ENCODE results near the gene ADRA2C. TPM values are rescaled to one million over a fixed set of nuclear protein-coding genes. Genes with fewer than 3 reads are reported as not detected.

Gene ADRA2C
- total and polyA plus RNA-seq, 2 of the 13 experiments (the other 11 are each of a cell fraction or from before 2014, with no cell fraction given), result 15.4 to 69.7 TPM

DNA sequence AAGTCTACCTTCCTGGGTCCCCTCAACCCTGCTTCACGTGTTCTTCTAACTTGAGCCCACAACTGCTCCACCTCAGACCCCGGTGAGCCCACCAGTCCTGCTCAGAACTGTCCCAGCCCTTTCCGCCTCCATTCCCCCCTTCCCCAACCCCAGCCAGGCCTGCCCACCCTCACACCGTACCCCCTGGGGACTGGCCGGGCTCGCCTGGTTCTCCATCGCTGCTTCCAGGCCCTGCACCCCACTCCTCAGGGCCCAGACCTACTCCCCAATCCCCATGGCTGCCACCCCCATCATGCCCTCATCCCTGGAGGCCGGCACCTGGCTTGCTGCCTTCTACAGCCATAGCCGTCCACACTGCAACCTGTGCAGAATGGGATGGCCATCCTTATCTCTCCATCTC, 23.4 kb downstream of the ADRA2C start (continued):
- no peak for TF ChIP-seq ZNF615 (CRISPR knock-in tag; IDR thresholded peaks at IDR 0.05; ENCODE audit: borderline replicate concordance)
- no peak for TF ChIP-seq CEBPB (IDR thresholded peaks at IDR 0.05; ENCODE audit: borderline replicate concordance, low read depth, low read length)
- no peak for TF ChIP-seq ZNF230 (CRISPR knock-in tag; IDR thresholded peaks at IDR 0.05)

DNA sequence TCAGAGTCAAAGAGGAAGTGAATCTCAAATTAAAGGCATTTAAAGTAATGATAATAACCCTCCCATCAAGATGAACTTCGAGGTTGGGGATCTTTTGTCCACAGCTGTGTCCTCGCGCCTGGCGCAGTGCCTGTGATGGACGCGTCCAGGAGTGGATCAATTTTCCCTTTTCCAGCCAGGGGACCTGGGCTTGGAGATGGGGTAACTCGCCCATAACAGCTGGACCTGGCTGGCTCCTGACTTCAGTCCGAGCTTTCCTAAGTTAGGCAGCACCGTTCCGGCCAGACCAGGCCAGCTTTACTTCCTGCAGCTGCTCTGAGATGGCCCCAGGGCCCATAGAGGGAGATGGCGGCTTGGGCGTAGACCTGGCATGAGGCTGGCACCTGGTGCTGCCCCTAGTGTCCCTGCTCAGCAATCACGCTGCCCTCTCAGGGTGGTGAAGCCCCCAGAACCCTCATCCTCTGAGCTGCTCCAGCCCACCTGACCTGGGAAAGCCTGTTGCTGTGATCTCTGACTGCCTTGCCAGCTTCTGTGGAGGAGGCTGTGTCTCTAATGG, 23.9 kb downstream of the ADRA2C start:
- no peak overlapping the region for H3K27ac ChIP-seq (ENCODE audit: extremely low read length, insufficient read depth, low read length)

More for the DNA sequence above, 23.9 kb downstream of the ADRA2C start:
- DNase-seq (ENCODE audit: low spot score) (no peak), FAIRE-seq (no peak), ATAC-seq (no peak)
- Histone ChIP-seq H3K9ac (ENCODE audit: insufficient read depth, low read depth, low read length) (no peak overlapping the region), H3K36me3 (replicated peaks in 1 of 2; ENCODE audit: control insufficient read depth in 1 of 2, insufficient read depth in 2 of 2, low read length in 2 of 2) (no peaks in the 10 kb centered on the region), H3K79me2 (ENCODE audit: insufficient read depth, low read length) (no peaks in the 10 kb centered on the region), H3K4me1 (ENCODE audit: insufficient read depth, low read length) (peaks cover 47% of the 10 kb centered on the region), H2AFZ (ENCODE audit: low read length) (no peak overlapping the region), H4K20me1 (ENCODE audit: insufficient read depth, low read length) (no peaks in the 10 kb centered on the region), H3K4me2 (ENCODE audit: low read depth, low read length) (no peak overlapping the region), H3K4me3 (replicated peaks in 1 of 3; ENCODE audit: insufficient read depth in 1 of 3, low read depth in 2 of 3, low read length in 3 of 3) (no peak overlapping the region), H3K27me3 (ENCODE audit: control insufficient read depth in 1 of 2, insufficient read depth in 2 of 2, low read length in 2 of 2) (peaks cover 6 to 11% of the 10 kb centered on the region in 2 experiments; a peak in 3 of 5 replicates), H3K9me3 (ENCODE audit: low read length) (peaks cover 7% of the 10 kb centered on the region)
- intact Hi-C loops (cut with micrococcal nuclease; ENCODE audit: unreplicated experiment) (no loop called here), in situ Hi-C loops (cut with HindIII; ENCODE audit: extremely low pct_ligation_motif_present, low pct_unique_long_range_greater_than_20kb) (no loop called here)
- 71% methylated on average over 7 of the region's 13 CpGs for WGBS (ENCODE audit: low lambda C conversion rate)
- no TSS peak for BruUV-seq (replicated peaks)
- CTCF ChIA-PET (ENCODE audit: low intra/inter-chr PET ratio, low total read pairs), result no interaction called here
- POLR2A ChIA-PET, result no interaction called here
- TF ChIP-seq PHF20 (CRISPR knock-in tag; IDR thresholded peaks at IDR 0.05) (no peak), HNF1A (IDR thresholded peaks at IDR 0.05; ENCODE audit: low read depth) (no peak), HNF1A (CRISPR knock-in tag; IDR thresholded peaks at IDR 0.05; ENCODE audit: borderline replicate concordance) (no peak), NR2F2 (IDR thresholded peaks at IDR 0.05; ENCODE audit: borderline replicate concordance, low read depth) (no peak)

Measured in HepG2 (cell line).